Endometrial microvascular endothelial cells (primary cell): ENCODE measurements around the gene MAP3K1. TPM values are rescaled to one million over a fixed set of nuclear protein-coding genes. Genes with fewer than 3 reads are reported as not detected.

ENCODE experiments used
- in situ Hi-C: cut with HindIII; loops from 2 replicates; pipeline ENCODE4 v1.10.0; 2017; ENCODE audit warnings: low sequenced_read_pairs, low pct_unique_long_range_greater_than_20kb; ENCODE audit errors: inconsistent ontology term
- total RNA-seq: library from RNA; depleted of rRNA; stranded (reverse); fragments of >200 nt; gene quantifications from one replicate; pipeline ENCODE4 v1.2.3, GENCODE V29; 2015; ENCODE audit errors: inconsistent ontology term

Gene MAP3K1
- total RNA-seq, 1 donor from 2014 or later = 8.2 TPM

GRCh38 chr5:56838409-56839039, 23.2 kb downstream of the MAP3K1 start:
- in situ Hi-C loops = no loop called here

- in situ Hi-C loops = no loop called here
Observed at GRCh38 chr5:56839062-56839461, 23.7 kb downstream of the MAP3K1 start.

- in situ Hi-C loops = no loop called here
Observed at GRCh38 chr5:56840597-56840996, 25.2 kb downstream of the MAP3K1 start.

GRCh38 chr5:56845277-56845676, 29.9 kb downstream of the MAP3K1 start:
- in situ Hi-C loops = no loop called here

- in situ Hi-C loops = no loop called here
Observed at GRCh38 chr5:56845904-56846480, 30.6 kb downstream of the MAP3K1 start.

- in situ Hi-C loops = no loop called here
Observed at GRCh38 chr5:56848206-56848605, 32.9 kb downstream of the MAP3K1 start.

- in situ Hi-C loops = no loop called here
Observed at GRCh38 chr5:56849671-56850070, 34.3 kb downstream of the MAP3K1 start.

GRCh38 chr5:56850423-56850822, 35.1 kb downstream of the MAP3K1 start:
- in situ Hi-C loops = no loop called here

- in situ Hi-C loops = no loop called here
Observed at GRCh38 chr5:56851258-56851941, 36.1 kb downstream of the MAP3K1 start.

- in situ Hi-C loops = no loop called here
Observed at GRCh38 chr5:56852228-56853000, 37.1 kb downstream of the MAP3K1 start.

GRCh38 chr5:56853698-56854097, 38.3 kb downstream of the MAP3K1 start:
- in situ Hi-C loops = no loop called here

GRCh38 chr5:56854920-56855319, 39.6 kb downstream of the MAP3K1 start:
- in situ Hi-C loops = no loop called here

GRCh38 chr5:56856541-56857178, 41.3 kb downstream of the MAP3K1 start:
- in situ Hi-C loops = no loop called here

GRCh38 chr5:56858777-56859442, 43.6 kb downstream of the MAP3K1 start:
- in situ Hi-C loops = no loop called here

GRCh38 chr5:56861893-56862485, 46.6 kb downstream of the MAP3K1 start:
- in situ Hi-C loops = no loop called here

GRCh38 chr5:56862909-56863308, 47.6 kb downstream of the MAP3K1 start:
- in situ Hi-C loops = no loop called here

- in situ Hi-C loops = no loop called here
Observed at GRCh38 chr5:56871777-56872176, 56.4 kb downstream of the MAP3K1 start.

- in situ Hi-C loops = no loop called here
Observed at GRCh38 chr5:56873056-56873455, 57.7 kb downstream of the MAP3K1 start.
